ENCODE measurements around the gene SDK2. TPM values are rescaled to one million over a fixed set of nuclear protein-coding genes. Genes with fewer than 3 reads are reported as not detected.

SDK2 gene
- total and polyA plus RNA-seq, 2 of the 4 experiments (the other 2 are of a cell fraction): under 0.01 to 0.03 TPM

- Histone ChIP-seq H3K4ac (ENCODE audit: low read depth, low read length) (no peak overlapping the region), H3K9me1 (ENCODE audit: insufficient read depth, low read length) (no peaks in the 10 kb centered on the region), H3K18ac (ENCODE audit: low read depth, low read length) (no peak overlapping the region), H3K4me1 (ENCODE audit: control insufficient read depth, insufficient read depth, low read length) (no peaks in the 10 kb centered on the region), H2BK15ac (ENCODE audit: low read depth, low read length) (no peak overlapping the region), H2AK9ac (replicated peaks; ENCODE audit: low read depth, low read length, poor library complexity) (no peak overlapping the region), H3K9me3 (ENCODE audit: control insufficient read depth, insufficient read depth, low read length) (peaks cover 3% of the 10 kb centered on the region), H2AK5ac (ENCODE audit: low read depth, low read length) (no peak overlapping the region), H2BK120ac (ENCODE audit: low read depth, low read length) (no peak overlapping the region), H3K36me3 (ENCODE audit: control insufficient read depth, insufficient read depth, low read length) (no peaks in the 10 kb centered on the region), H2AFZ (replicated peaks; ENCODE audit: low read length, poor library complexity) (no peak overlapping the region), H4K5ac (ENCODE audit: low read depth, low read length) (no peak overlapping the region), H4K91ac (ENCODE audit: insufficient read depth, low read depth, low read length) (no peak overlapping the region), H3K23ac (ENCODE audit: low read depth, low read length) (no peak overlapping the region), H3K9ac (ENCODE audit: low read depth, low read length) (no peak overlapping the region), H4K8ac (ENCODE audit: low read depth in 2 of 2, low read length in 2 of 2) (no peak overlapping the region), H3K56ac (ENCODE audit: extremely low read depth, insufficient read depth, low read length) (no peak overlapping the region), H2BK20ac (ENCODE audit: low read depth, low read length) (no peak overlapping the region), H3K4me3 (ENCODE audit: insufficient read depth, low read depth, low read length) (no peak overlapping the region), H3K4me2 (ENCODE audit: low read depth, low read length) (no peak overlapping the region), H3K27me3 (ENCODE audit: control insufficient read depth, insufficient read depth, low read length) (no peaks in the 10 kb centered on the region), H4K20me1 (ENCODE audit: insufficient read depth, low read length) (no peaks in the 10 kb centered on the region), H3K14ac (replicated peaks; ENCODE audit: low read depth, low read length) (no peak overlapping the region), H3K79me1 (ENCODE audit: low read depth in 1 of 2, low read length in 2 of 2) (no peaks in the 10 kb centered on the region), H3K27ac (ENCODE audit: insufficient read depth, low read length) (no peak overlapping the region), H2BK5ac (ENCODE audit: low read depth, low read length, poor library complexity, severe bottlenecking) (no peak overlapping the region)
- intact Hi-C loops (cut with micrococcal nuclease): no loop called here
- no peak for DNase-seq
- no TSS peak for BruUV-seq (replicated peaks)
- ATAC-seq (ENCODE audit: low read depth): no peak
- dilution Hi-C loops (cut with HindIII; ENCODE audit: low sequenced_read_pairs, unreplicated experiment): no loop called here
- in situ Hi-C loops (cut with MboI; ENCODE audit: low sequenced_read_pairs): no loop called here
- 35% methylated on average over 5 of the region's 6 CpGs; no CpG with 5 or more reads in 1 of the 2 experiments for WGBS, 2 experiments (ENCODE audit: extremely low coverage in 2 of 2, insufficient read length in 1 of 2)
- ChIA-PET CTCF (no interaction called here), POLR2A (ENCODE audit: unreplicated experiment) (no interaction called here)
- TF ChIP-seq USF2 (IDR thresholded peaks at IDR 0.05; ENCODE audit: low read depth, low read length): no peak
- no peak for TF ChIP-seq ELK1 (IDR thresholded peaks at IDR 0.05; ENCODE audit: borderline replicate concordance, low read depth, low read length)
- no peak for TF ChIP-seq CHD1 (IDR thresholded peaks at IDR 0.05; ENCODE audit: low read depth, low read length)
Observed at GRCh38 chr17:73592079-73592415, 52.2 kb downstream of the SDK2 start.
